Fibroblast of lung (primary cell): ENCODE measurements around the gene HIP1. TPM values are rescaled to one million over a fixed set of nuclear protein-coding genes. Genes with fewer than 3 reads are reported as not detected.

Source experiments
- DNase-seq, 2 donors: peaks; one replicate each; pipeline versions ENCODE4 v3.0.0 to v3.0.0-alpha.2; 2010; ENCODE audit warnings: low read depth in 2 of 2
- H2AFZ ChIP-seq: 2 replicates; pipeline ENCODE4 v1.5.1; 2012; ENCODE audit warnings: low read length, control low read depth, inconsistent platforms
- H3K27ac ChIP-seq: 2 replicates; pipeline ENCODE4 v1.5.1; 2011; ENCODE audit warnings: low read length, control low read depth; ENCODE audit not compliant: insufficient read depth
- H3K27me3 ChIP-seq: 2 replicates; pipeline ENCODE4 v1.5.1; 2011; ENCODE audit warnings: mild to moderate bottlenecking, low read length; ENCODE audit not compliant: control insufficient read depth, insufficient read depth
- H3K36me3 ChIP-seq: 2 replicates; pipeline ENCODE4 v1.5.1; 2011; ENCODE audit warnings: low read length; ENCODE audit not compliant: control insufficient read depth, insufficient read depth
- H3K4me1 ChIP-seq: 2 replicates; pipeline ENCODE4 v1.5.1; 2011; ENCODE audit warnings: low read length; ENCODE audit not compliant: control insufficient read depth, insufficient read depth; ENCODE audit errors: extremely low read depth
- H3K4me2 ChIP-seq: 2 replicates; pipeline ENCODE4 v1.5.1; 2011; ENCODE audit warnings: low read length, control low read depth; ENCODE audit not compliant: insufficient read depth; ENCODE audit errors: extremely low read depth
- H3K4me3 ChIP-seq, 4 experiments: fragments of 200-600 bp in 1 of 4; sonication (generic) in 1 of 4; replicated peaks in 1 of 4; 2 replicates each; pipeline ENCODE4 v1.5.1; 2011 to 2016; ENCODE audit warnings: low read length in 4 of 4, low read depth in 3 of 4, mild to moderate bottlenecking in 3 of 4, control low read depth in 2 of 4, inconsistent platforms in 1 of 4, mixed read lengths in 1 of 4; ENCODE audit not compliant: insufficient read depth in 1 of 4; ENCODE audit errors: control extremely low read depth in 1 of 4
- H3K79me2 ChIP-seq: 2 replicates; pipeline ENCODE4 v1.5.1; 2012; ENCODE audit warnings: mild to moderate bottlenecking, low read length, inconsistent platforms; ENCODE audit not compliant: control insufficient read depth, insufficient read depth
- H3K9ac ChIP-seq: 2 replicates; pipeline ENCODE4 v1.5.1; 2011; ENCODE audit warnings: mild to moderate bottlenecking, low read length, control low read depth; ENCODE audit not compliant: insufficient read depth
- H3K9me3 ChIP-seq: 2 replicates; pipeline ENCODE4 v1.5.1; 2012; ENCODE audit warnings: low read depth, low read length; ENCODE audit not compliant: control insufficient read depth, insufficient read depth
- H4K20me1 ChIP-seq: 2 replicates; pipeline ENCODE4 v1.5.1; 2011; ENCODE audit warnings: low read length; ENCODE audit not compliant: control insufficient read depth, insufficient read depth; ENCODE audit errors: extremely low read depth
- CTCF ChIP-seq, 2 donors: IDR thresholded peaks in 1 of 2; conservative IDR thresholded peaks in 1 of 2; 1 replicate in 1 of 2; 2 replicates in 1 of 2; pipeline ENCODE4 v1.5.1; 2011 to 2012; ENCODE audit warnings: low read length in 2 of 2, control low read depth in 1 of 2, inconsistent platforms in 1 of 2, low read depth in 1 of 2, mild to moderate bottlenecking in 1 of 2
- EZH2 ChIP-seq: IDR thresholded peaks from 2 replicates; pipeline ENCODE4 v1.5.1; 2012; ENCODE audit warnings: low read length, control low read depth, mild to moderate bottlenecking; ENCODE audit errors: missing control alignments
- polyA plus RNA-seq, 2 donors: library from polyadenylated mRNA; depleted of rRNA in 1 of 2; stranded (reverse) in 1 of 2; unstranded in 1 of 2; fragments of >200 nt; gene quantifications; 2 replicates each; pipeline ENCODE4 v1.2.1, GENCODE V29; 2011 to 2012; ENCODE audit warnings: missing spikeins in 1 of 2
- total RNA-seq: library from RNA; depleted of rRNA; stranded (reverse); fragments of >200 nt; gene quantifications from 2 replicates; pipeline ENCODE4 v1.2.1, GENCODE V29; 2014

Gene HIP1
- total and polyA plus RNA-seq, 2 donors (not counting 1 experiment from before 2014, with no cell fraction given), result 27.2 to 31.3 TPM

- H3K4me2 ChIP-seq, result peak overlapping the region; percentile 93
- TF ChIP-seq CTCF (conservative IDR thresholded peaks at IDR 0.05 in 1 of 2, IDR thresholded peaks at IDR 0.05 in 1 of 2; ENCODE audit: low read depth in 1 of 2, low read length in 2 of 2) (no peak), EZH2 (no peak)
- H3K79me2 ChIP-seq, result peaks cover 22% of the 10 kb centered on the region
- no peaks in the 10 kb centered on the region for H3K36me3 ChIP-seq
- no peaks in the 10 kb centered on the region for H4K20me1 ChIP-seq
- H3K4me1 ChIP-seq, result peaks cover 13% of the 10 kb centered on the region
- H3K9me3 ChIP-seq, result no peaks in the 10 kb centered on the region
- H3K9ac ChIP-seq, result peak overlapping the region; percentile 87
- no peaks in the 10 kb centered on the region for H3K27me3 ChIP-seq
- H2AFZ ChIP-seq, result peak overlapping the region; percentile 73
- peak overlapping the region; percentile 78 for H3K27ac ChIP-seq
- DNase-seq, result peak in 1 of 2 donors; percentile 13
- peak overlapping the region; percentile 77 to 99 (median 91) for H3K4me3 ChIP-seq
Observed at GRCh38 chr7:75737856-75738603, 711 bp downstream of the HIP1 start.

- TF ChIP-seq EZH2, result no peak
- no peak for TF ChIP-seq CTCF (conservative IDR thresholded peaks at IDR 0.05 in 1 of 2, IDR thresholded peaks at IDR 0.05 in 1 of 2; ENCODE audit: low read depth in 1 of 2, low read length in 2 of 2)
- Histone ChIP-seq H3K4me2 (peak overlapping the region; percentile 32), H2AFZ (no peak overlapping the region), H3K27me3 (no peaks in the 10 kb centered on the region), H3K27ac (no peak overlapping the region), H3K4me3 (no peak overlapping the region), H3K9me3 (no peaks in the 10 kb centered on the region), H3K4me1 (peaks cover 25% of the 10 kb centered on the region), H3K9ac (no peak overlapping the region), H4K20me1 (no peaks in the 10 kb centered on the region), H3K36me3 (peaks cover 1% of the 10 kb centered on the region), H3K79me2 (peaks cover 22% of the 10 kb centered on the region)
- DNase-seq, result no peak
Observed at GRCh38 chr7:75735581-75736350, 3.0 kb downstream of the HIP1 start.
